OCI-LY3 (cell line): ENCODE results near the gene HOXC6.

Source experiments
- CTCF ChIP-seq: fragments of 200-600, 300-600 bp; sonication (generic); IDR thresholded peaks from 2 replicates; pipeline ENCODE4 v1.5.1; 2014; ENCODE audit warnings: antibody characterized with exemption, low read length, low read depth
- EZH2phosphoT487 ChIP-seq: fragments of 200-600 bp; shearing (Covaris generic); IDR thresholded peaks from 2 replicates; pipeline ENCODE4 v1.6.1; 2018; ENCODE audit warnings: antibody characterized with exemption, mixed run types, low read depth

GRCh38 chr12:54068418-54069070, 40.3 kb downstream of the HOXC6 start:
- TF ChIP-seq CTCF = no peak
- no peak for TF ChIP-seq EZH2phosphoT487
